Panc1 (cell line): ENCODE results near the gene CISD1. TPM values are rescaled to one million over a fixed set of nuclear protein-coding genes. Genes with fewer than 3 reads are reported as not detected.
"Not testable (repeated sequence)": the region's sequence is repeated elsewhere in the genome, so short reads cannot be mapped to it uniquely, and the experiment has no call there.

Experiments used
- ATAC-seq: fragments of 200-7000 bp; cut with Tn5 transposase; 2 replicates; pipeline ENCODE4 v1.9.1; 2020; ENCODE audit warnings: mild to moderate bottlenecking, moderate library complexity
- BruUV-seq: library from RNA; stranded (reverse); fragments of 400-500 nt; replicated peaks from 2 replicates; lab custom pipeline; 2021; lab: Mats Ljungman, UMichigan
- CTCF ChIA-PET: fragments of 300-600 bp; sonication (Branson Sonifier 250); formaldehyde crosslinking; loops from one replicate; lab custom pipeline; 2022; ENCODE audit warnings: antibody characterized with exemption; lab: Charles Lee
- POLR2A ChIA-PET: fragments of 300-600 bp; sonication (Branson Sonifier 250); formaldehyde crosslinking; loops from one replicate; lab custom pipeline; 2022; ENCODE audit warnings: antibody characterized with exemption; lab: Charles Lee
- DNase-seq: peaks from one replicate; pipeline ENCODE4 v3.0.0-alpha.2; 2010; ENCODE audit warnings: low read depth, low spot score
- H3K27ac ChIP-seq: 2 replicates; pipeline ENCODE4 v1.5.1; 2011; ENCODE audit warnings: mild to moderate bottlenecking, low read length, inconsistent platforms
- H3K27me3 ChIP-seq: fragments of 200-500 bp; sonication (Bioruptor generic); 2 replicates; pipeline ENCODE4 v1.6.0; 2014; ENCODE audit warnings: low read length, inconsistent platforms; ENCODE audit not compliant: control insufficient read depth, insufficient read depth
- H3K36me3 ChIP-seq: fragments of 200-500 bp; sonication (Bioruptor generic); 2 replicates; pipeline ENCODE4 v1.5.1; 2014; ENCODE audit warnings: inconsistent platforms, mild to moderate bottlenecking, low read length, moderate library complexity; ENCODE audit not compliant: control insufficient read depth, insufficient read depth
- H3K4me1 ChIP-seq: 2 replicates; pipeline ENCODE4 v1.5.1; 2011; ENCODE audit warnings: inconsistent platforms, mild to moderate bottlenecking, low read length, moderate library complexity; ENCODE audit not compliant: control insufficient read depth, insufficient read depth
- H3K4me3 ChIP-seq, 2 experiments: 2 replicates each; pipeline ENCODE4 v1.5.1; 2011 to 2012; ENCODE audit warnings: low read depth in 2 of 2, low read length in 2 of 2, mild to moderate bottlenecking in 2 of 2, inconsistent platforms in 1 of 2, moderate library complexity in 1 of 2
- H3K9me3 ChIP-seq: fragments of 200-500 bp; sonication (Bioruptor generic); 2 replicates; pipeline ENCODE4 v1.5.1; 2014; ENCODE audit warnings: low read depth, mild to moderate bottlenecking, inconsistent platforms, low read length, moderate library complexity; ENCODE audit not compliant: control insufficient read depth, insufficient read depth
- CTCF ChIP-seq: fragments of 450-650 bp; IDR thresholded peaks from 2 replicates; pipeline ENCODE4 v1.5.1; 2017; ENCODE audit warnings: mild to moderate bottlenecking
- POLR2AphosphoS5 ChIP-seq: IDR thresholded peaks from 2 replicates; pipeline ENCODE4 v1.6.1; 2012; ENCODE audit warnings: mild to moderate bottlenecking, low read depth, low read length, moderate library complexity
- REST ChIP-seq, 2 experiments: IDR thresholded peaks; 2 replicates each; pipeline ENCODE4 v1.6.1; 2011 to 2012; ENCODE audit warnings: low read depth in 2 of 2, control low read depth in 1 of 2, low read length in 1 of 2, mild to moderate bottlenecking in 1 of 2, moderate library complexity in 1 of 2; ENCODE audit not compliant: insufficient read depth in 1 of 2
- SIN3A ChIP-seq: IDR thresholded peaks from 2 replicates; pipeline ENCODE4 v1.6.1; 2012; ENCODE audit warnings: low read depth, mild to moderate bottlenecking, low read length, moderate library complexity, borderline replicate concordance; ENCODE audit not compliant: insufficient read depth
- TCF7L2 ChIP-seq: IDR thresholded peaks from 2 replicates; pipeline ENCODE4 v1.6.1; 2011; ENCODE audit warnings: mild to moderate bottlenecking, low read depth, low read length, inconsistent platforms
- in situ Hi-C: cut with HindIII; loops from 2 replicates; pipeline ENCODE4 v1.10.0; 2016; ENCODE audit warnings: low sequenced_read_pairs, low pct_unique_long_range_greater_than_20kb
- intact Hi-C: fragments of 100-400 bp; cut with micrococcal nuclease; formaldehyde crosslinking; loops from one replicate; pipeline ENCODE4 v1.10.0; 2022; ENCODE audit not compliant: unreplicated experiment
- total RNA-seq: library from RNA; stranded (reverse); gene quantifications from one replicate; pipeline ENCODE4 v1.2.1, GENCODE V29; 2021; ENCODE audit not compliant: unreplicated experiment

Gene CISD1
- total RNA-seq, 1 experiment from 2014 or later, result 64.1 TPM

DNA sequence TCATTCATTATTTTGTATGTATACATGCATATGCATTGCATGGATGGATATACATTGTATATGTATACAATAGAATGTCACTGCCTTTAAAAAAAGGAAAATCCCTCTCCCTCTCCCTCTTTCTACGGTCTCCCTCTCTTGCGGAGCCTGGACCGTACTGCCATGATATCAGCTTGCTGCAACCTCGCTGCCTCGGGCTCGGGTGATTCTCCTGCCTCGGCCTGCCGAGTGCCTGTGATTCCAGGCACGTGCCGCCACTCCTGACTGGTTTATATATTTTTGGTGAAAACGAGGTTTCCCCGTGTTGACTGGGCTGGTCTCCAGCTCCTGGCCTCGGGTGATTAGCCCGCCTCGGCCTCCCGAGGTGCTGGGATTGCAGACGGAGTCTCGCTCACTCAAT, 25.7 kb upstream of the CISD1 start:
- Histone ChIP-seq H3K9me3 (no peaks in the 10 kb centered on the region), H3K36me3 (no peaks in the 10 kb centered on the region), H3K4me3 (no peak overlapping the region), H3K4me1 (peaks cover 16% of the 10 kb centered on the region), H3K27ac (no peak overlapping the region), H3K27me3 (no peaks in the 10 kb centered on the region)
- intact Hi-C loops (no loop called here), in situ Hi-C loops (no loop called here)
- CTCF ChIA-PET, result no interaction called here
- POLR2A ChIA-PET, result no interaction called here
- no peak for ATAC-seq
- no peak for TF ChIP-seq POLR2AphosphoS5
- TF ChIP-seq SIN3A, result no peak
- TF ChIP-seq TCF7L2, result no peak
- no peak for TF ChIP-seq CTCF
- no peak for TF ChIP-seq REST (IDR thresholded peaks at IDR 0.05; ENCODE audit: insufficient read depth in 1 of 2, low read depth in 2 of 2, low read length in 1 of 2)
- no peak for DNase-seq
- BruUV-seq, result no TSS peak

- H3K4me1 ChIP-seq, result peaks cover 12% of the 10 kb centered on the region
- H3K4me3 ChIP-seq, CTCF ChIA-PET, intact Hi-C loops, H3K9me3 ChIP-seq, ATAC-seq, in situ Hi-C loops, POLR2A ChIA-PET, BruUV-seq, H3K27me3 ChIP-seq, H3K36me3 ChIP-seq, DNase-seq, H3K27ac ChIP-seq: not testable (repeated sequence)
These were observed 25.2 kb upstream of the CISD1 start for GRCh38 chr10:58243801-58244200.

GRCh38 chr10:58244242-58244641, 24.7 kb upstream of the CISD1 start:
- ATAC-seq, in situ Hi-C loops, H3K27ac ChIP-seq, CTCF ChIA-PET, H3K9me3 ChIP-seq, H3K36me3 ChIP-seq, DNase-seq, intact Hi-C loops, BruUV-seq, H3K4me3 ChIP-seq, H3K4me1 ChIP-seq, POLR2A ChIA-PET, H3K27me3 ChIP-seq: not testable (repeated sequence)

GRCh38 chr10:58244666-58245065, 24.3 kb upstream of the CISD1 start:
- H3K4me3 ChIP-seq, intact Hi-C loops, DNase-seq, ATAC-seq, H3K27me3 ChIP-seq, POLR2A ChIA-PET, CTCF ChIA-PET, in situ Hi-C loops, H3K36me3 ChIP-seq, H3K9me3 ChIP-seq, H3K27ac ChIP-seq, H3K4me1 ChIP-seq, BruUV-seq: not testable (repeated sequence)
